HepG2 (cell line): ENCODE measurements around the gene TK1. TPM values are rescaled to one million over a fixed set of nuclear protein-coding genes. Genes with fewer than 3 reads are reported as not detected.
A peak's percentile ranks its signal among the peaks of the same experiment; 100 is the strongest.

Experiments used
- BCL3 ChIP-seq: sonication (generic); formaldehyde crosslinking; IDR thresholded peaks from 2 replicates; pipeline ENCODE4 v1.5.1; 2020; ENCODE audit warnings: mild to moderate bottlenecking, missing genetic modification reagents, moderate library complexity
- CEBPG ChIP-seq: IDR thresholded peaks from 2 replicates; pipeline ENCODE4 v1.6.1; 2016
- DZIP1 ChIP-seq: sonication (generic); formaldehyde crosslinking; IDR thresholded peaks from 2 replicates; pipeline ENCODE4 v1.5.0; 2020; ENCODE audit warnings: mild to moderate bottlenecking, missing genetic modification reagents
- GMEB1 ChIP-seq: sonication (generic); formaldehyde crosslinking; IDR thresholded peaks from 2 replicates; pipeline ENCODE4 v1.5.1; 2020; ENCODE audit warnings: missing genetic modification reagents, mild to moderate bottlenecking, borderline replicate concordance
- LRRFIP1 ChIP-seq: sonication (generic); formaldehyde crosslinking; conservative IDR thresholded peaks from 2 replicates; pipeline ENCODE4 v1.4.0; 2020; ENCODE audit warnings: missing genetic modification reagents
- NKX3-1 ChIP-seq: sonication (generic); formaldehyde crosslinking; IDR thresholded peaks from 2 replicates; pipeline ENCODE4 v1.5.0; 2020; ENCODE audit warnings: missing genetic modification reagents
- PRPF4 ChIP-seq: fragments of 200-400 bp; formaldehyde crosslinking; IDR thresholded peaks from 2 replicates; pipeline ENCODE4 v1.6.1; 2016; ENCODE audit warnings: low read length, low read depth; ENCODE audit not compliant: poor library complexity, severe bottlenecking
- YY1 ChIP-seq: IDR thresholded peaks from 2 replicates; pipeline ENCODE4 v1.6.1; 2011; ENCODE audit warnings: low read length, low read depth, moderate library complexity, mild to moderate bottlenecking; ENCODE audit not compliant: insufficient read depth, insufficient replicate concordance
- ZC3H4 ChIP-seq: sonication (generic); formaldehyde crosslinking; IDR thresholded peaks from 2 replicates; pipeline ENCODE4 v1.4.0; 2020; ENCODE audit warnings: missing genetic modification reagents, borderline replicate concordance
- ZMAT3 ChIP-seq: sonication (generic); formaldehyde crosslinking; conservative IDR thresholded peaks from 2 replicates; pipeline ENCODE4 v1.7.0; 2021; ENCODE audit warnings: missing genetic modification reagents
- ZNF12 ChIP-seq: sonication (generic); formaldehyde crosslinking; IDR thresholded peaks from 2 replicates; pipeline ENCODE4 v1.5.0; 2020; ENCODE audit warnings: missing genetic modification reagents
- ZNF180 ChIP-seq: sonication (generic); formaldehyde crosslinking; IDR thresholded peaks from 2 replicates; pipeline ENCODE4 v1.4.0; 2020; ENCODE audit warnings: low read depth, missing genetic modification reagents, borderline replicate concordance
- ZNF230 ChIP-seq: sonication (generic); formaldehyde crosslinking; IDR thresholded peaks from 2 replicates; pipeline ENCODE4 v1.4.0; 2020; ENCODE audit warnings: mild to moderate bottlenecking, missing genetic modification reagents
- ZNF251 ChIP-seq: sonication (generic); formaldehyde crosslinking; IDR thresholded peaks from 2 replicates; pipeline ENCODE4 v1.9.0; 2021; ENCODE audit warnings: mild to moderate bottlenecking, missing genetic modification reagents
- ZNF451 ChIP-seq: sonication (generic); formaldehyde crosslinking; IDR thresholded peaks from 2 replicates; pipeline ENCODE4 v1.5.0; 2020; ENCODE audit warnings: mild to moderate bottlenecking, missing genetic modification reagents
- ZNF557 ChIP-seq: sonication (generic); formaldehyde crosslinking; IDR thresholded peaks from 2 replicates; pipeline ENCODE4 v1.4.0; 2020; ENCODE audit warnings: missing genetic modification reagents
- ZNF660 ChIP-seq: sonication (generic); formaldehyde crosslinking; IDR thresholded peaks from 2 replicates; pipeline ENCODE4 v1.5.1; 2020; ENCODE audit warnings: mild to moderate bottlenecking, low read depth, missing genetic modification reagents, borderline replicate concordance
- ZNF781 ChIP-seq: sonication (generic); formaldehyde crosslinking; IDR thresholded peaks from 2 replicates; pipeline ENCODE4 v1.5.1; 2020; ENCODE audit warnings: borderline replicate concordance, mild to moderate bottlenecking, missing genetic modification reagents; ENCODE audit errors: not compliant biosample characterization
- ZNF788 ChIP-seq: sonication (generic); formaldehyde crosslinking; IDR thresholded peaks from 2 replicates; pipeline ENCODE4 v1.5.0; 2020; ENCODE audit warnings: mild to moderate bottlenecking, missing genetic modification reagents, borderline replicate concordance
- ZNF839 ChIP-seq: sonication (generic); formaldehyde crosslinking; IDR thresholded peaks from 2 replicates; pipeline ENCODE4 v1.4.0; 2020; ENCODE audit warnings: missing genetic modification reagents, mild to moderate bottlenecking, borderline replicate concordance
- ZSCAN31 ChIP-seq: sonication (generic); formaldehyde crosslinking; IDR thresholded peaks from 2 replicates; pipeline ENCODE4 v1.5.0; 2020; ENCODE audit warnings: low read depth, mild to moderate bottlenecking, missing genetic modification reagents
- polyA plus RNA-seq, 8 experiments: library from polyadenylated mRNA; depleted of rRNA in 3 of 8; stranded (reverse) in 7 of 8; unstranded in 1 of 8; fragments of >200 nt; fragmentation: Illumina TruSeq in 4 of 8; extraction: Trizol in 4 of 8; gene quantifications; 2 replicates each; pipeline versions ENCODE4 v1.2.1 to v1.2.3, GENCODE V29; 2011 to 2016; ENCODE audit warnings: low read depth in 4 of 8, missing spikeins in 1 of 8, mixed read lengths in 1 of 8; ENCODE audit not compliant: insufficient read depth in 1 of 8
- total RNA-seq, 5 experiments: library from RNA; depleted of rRNA; stranded (reverse); fragments of >200 nt; fragmentation: Illumina TruSeq; extraction: Trizol; gene quantifications; 2 replicates each; pipeline ENCODE4 v1.2.3, GENCODE V29; 2016; ENCODE audit warnings: low read depth in 1 of 5

The TK1 gene
- total and polyA plus RNA-seq, 2 of the 13 experiments (the other 11 are each of a cell fraction or from before 2014, with no cell fraction given): 45.0 to 96.0 TPM

GRCh38 chr17:78133971-78134898 lies 52.6 kb downstream of the TK1 start (continued):
- TF ChIP-seq ZNF788 (CRISPR knock-in tag): peak; percentile 80
- peak; percentile 10 for TF ChIP-seq ZNF781 (CRISPR knock-in tag)
- no peak for TF ChIP-seq ZNF839
- TF ChIP-seq ZNF451 (CRISPR knock-in tag): no peak
- TF ChIP-seq BCL3 (CRISPR knock-in tag): no peak
- TF ChIP-seq ZNF251: no peak
- TF ChIP-seq DZIP1: peak; percentile 47; the same call in 1 of the 2 replicates
- TF ChIP-seq ZNF557 (CRISPR knock-in tag): no peak
- no peak for TF ChIP-seq NKX3-1
- no peak; the same call in 1 of the 2 replicates for TF ChIP-seq ZNF230 (CRISPR knock-in tag)
- TF ChIP-seq ZNF180: no peak
- TF ChIP-seq LRRFIP1: no peak
- peak; percentile 33; the same call in 1 of the 2 replicates for TF ChIP-seq ZSCAN31 (CRISPR knock-in tag)
- TF ChIP-seq CEBPG (CRISPR knock-in tag): no peak
- TF ChIP-seq PRPF4: no peak
- no peak for TF ChIP-seq ZMAT3 (CRISPR knock-in tag)
- no peak for TF ChIP-seq ZC3H4 (CRISPR knock-in tag)
- peak; percentile 89 for TF ChIP-seq ZNF12 (CRISPR knock-in tag)
- no peak for TF ChIP-seq ZNF660 (CRISPR knock-in tag)
- TF ChIP-seq YY1: peak; percentile 29
- no peak for TF ChIP-seq GMEB1
